ENCODE measurements around the gene ANKRD7.

DNA sequence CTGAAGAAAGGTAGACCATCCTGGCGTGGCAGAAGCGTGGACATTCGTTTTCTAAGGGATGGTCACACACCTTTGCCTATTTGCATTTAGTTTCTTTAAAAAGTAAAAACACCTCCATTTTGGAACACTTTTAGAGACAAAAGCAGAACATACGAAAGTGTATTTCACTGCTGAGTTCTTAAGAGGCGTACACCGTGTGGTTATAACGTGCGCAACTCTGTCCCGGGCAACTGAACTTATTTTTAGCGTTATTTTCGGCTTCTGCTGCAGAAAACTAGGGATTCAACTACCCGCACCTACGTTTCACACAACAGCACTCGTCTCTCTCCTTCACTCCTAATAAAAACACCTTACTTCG, 41.1 kb upstream of the ANKRD7 start:
- TF ChIP-seq EZH2 (IDR thresholded peaks at IDR 0.05; ENCODE audit: borderline replicate concordance, low read depth, low read length, severe bottlenecking): no peak
- no peak for TF ChIP-seq GATA2 (IDR thresholded peaks at IDR 0.05; ENCODE audit: insufficient read depth, insufficient read length, low read depth, low read length)
- no peak for TF ChIP-seq CTCF (IDR thresholded peaks at IDR 0.05; ENCODE audit: extremely low read depth in 1 of 2, insufficient read depth in 1 of 2, low read depth in 1 of 2, low read length in 2 of 2)

Measured in endothelial cell of umbilical vein (primary cell).